Activated naive CD8-positive, alpha-beta T cell treated with anti-CD3 and anti-CD28 coated beads, Interleukin-2, amount 50 U/mL, for 16 hours (primary cell): Measurements from ENCODE around the gene PNPLA7.
"Not testable (repeated sequence)": the region's sequence is repeated elsewhere in the genome, so short reads cannot be mapped to it uniquely, and the experiment has no call there.

Experiments used
- DNase-seq: peaks from one replicate; pipeline ENCODE4 v3.0.0-alpha.2; 2020; ENCODE audit warnings: low read depth, low spot score

The PNPLA7 gene

GRCh38 chr9:137543237-137543963 lies 6.8 kb downstream of the PNPLA7 start:
- no peak for DNase-seq

GRCh38 chr9:137542486-137542885 lies 7.7 kb downstream of the PNPLA7 start:
- no peak for DNase-seq

GRCh38 chr9:137540536-137540935 lies 9.7 kb downstream of the PNPLA7 start:
- no peak for DNase-seq

GRCh38 chr9:137538058-137538457 lies 12.1 kb downstream of the PNPLA7 start:
- no peak for DNase-seq

- not testable (repeated sequence) for DNase-seq
Observed at GRCh38 chr9:137536594-137537131, 13.5 kb downstream of the PNPLA7 start.

- DNase-seq: no peak
Observed at GRCh38 chr9:137535120-137535428, 15.1 kb downstream of the PNPLA7 start.

GRCh38 chr9:137534256-137535119 lies 15.7 kb downstream of the PNPLA7 start:
- DNase-seq: no peak

- not testable (repeated sequence) for DNase-seq
Observed at GRCh38 chr9:137532891-137533468, 17.2 kb downstream of the PNPLA7 start.

GRCh38 chr9:137531099-137531765 lies 19.0 kb downstream of the PNPLA7 start:
- no peak for DNase-seq

- no peak for DNase-seq
Observed at GRCh38 chr9:137530331-137530730, 19.9 kb downstream of the PNPLA7 start.

- no peak for DNase-seq
Observed at GRCh38 chr9:137524981-137525317, 25.3 kb downstream of the PNPLA7 start.

- no peak for DNase-seq
Observed at GRCh38 chr9:137524161-137524980, 25.8 kb downstream of the PNPLA7 start.

- DNase-seq: no peak
Observed at GRCh38 chr9:137522746-137523455, 27.3 kb downstream of the PNPLA7 start.

- DNase-seq: no peak
Observed at GRCh38 chr9:137521405-137521985, 28.7 kb downstream of the PNPLA7 start.

GRCh38 chr9:137520614-137521404 lies 29.4 kb downstream of the PNPLA7 start:
- DNase-seq: no peak

- no peak for DNase-seq
Observed at GRCh38 chr9:137519553-137519952, 30.6 kb downstream of the PNPLA7 start.

- not testable (repeated sequence) for DNase-seq
Observed at GRCh38 chr9:137518661-137519459, 31.3 kb downstream of the PNPLA7 start.

GRCh38 chr9:137516144-137516917 lies 33.9 kb downstream of the PNPLA7 start:
- no peak for DNase-seq
